ENCODE results near the gene TARS3. TPM values are rescaled to one million over a fixed set of nuclear protein-coding genes. Genes with fewer than 3 reads are reported as not detected.

Gene TARS3
- total and polyA plus RNA-seq, 2 donors (not counting 3 experiments of a cell fraction or from before 2014, with no cell fraction given): 0.91 to 8.2 TPM

DNA sequence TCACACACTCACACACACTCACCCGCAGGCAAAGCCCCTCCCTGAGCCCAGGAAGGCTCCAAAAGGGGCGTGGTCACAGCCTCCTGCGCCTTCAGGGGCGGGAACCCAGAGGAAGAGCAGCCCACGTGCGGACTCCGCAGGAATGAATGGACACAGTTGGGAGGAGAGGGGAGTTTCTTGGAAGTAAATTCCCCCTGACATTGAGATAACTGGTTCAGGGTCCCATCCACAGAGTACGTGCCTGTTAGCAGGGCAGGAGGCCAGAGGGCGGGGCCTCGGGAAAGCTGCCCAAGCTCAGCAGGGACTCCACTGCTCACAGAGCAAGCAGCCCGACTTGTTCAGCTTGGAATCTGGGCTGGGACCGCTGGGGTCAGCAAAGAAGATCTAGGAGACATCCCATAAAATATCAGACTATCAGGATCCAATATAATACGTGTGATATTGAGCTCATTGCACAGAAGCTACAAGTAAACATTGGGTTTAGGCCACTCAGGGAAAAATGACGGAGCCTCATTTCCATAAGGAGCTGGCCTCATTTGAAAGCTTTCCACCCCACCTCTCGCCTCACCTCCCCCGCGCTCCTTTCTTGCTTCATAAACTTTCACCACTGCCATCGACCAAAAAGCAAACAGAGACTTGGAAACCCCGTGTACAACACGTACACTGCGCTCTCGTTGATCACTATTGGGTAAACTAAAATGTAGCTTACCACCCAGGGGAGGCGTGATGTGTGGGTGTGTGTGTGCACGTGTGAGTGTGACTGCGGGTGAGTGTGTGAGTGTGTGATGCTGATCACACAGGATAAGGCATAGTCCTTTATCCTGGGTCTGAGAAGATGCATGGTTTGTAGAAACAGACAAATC, 108.1 kb downstream of the TARS3 start:
- no peak for FAIRE-seq
- no peak overlapping the region for H3K27ac ChIP-seq (ENCODE audit: insufficient read depth, low read depth, low read length)
- no peaks in the 10 kb centered on the region for H3K27me3 ChIP-seq (ENCODE audit: control insufficient read depth in 2 of 2, insufficient read depth in 2 of 2, low read length in 2 of 2)
- no peak for TF ChIP-seq MAX (IDR thresholded peaks at IDR 0.05; ENCODE audit: insufficient read depth, insufficient read length)
- TF ChIP-seq JUN (IDR thresholded peaks at IDR 0.05; ENCODE audit: borderline replicate concordance, insufficient read depth, insufficient read length, low read depth): no peak
- no peak for TF ChIP-seq FOS (IDR thresholded peaks at IDR 0.05; ENCODE audit: borderline replicate concordance, insufficient read depth, low read length)
- no peak for TF ChIP-seq POLR2AphosphoS5 (IDR thresholded peaks at IDR 0.05; ENCODE audit: insufficient read depth, low read depth, low read length)
- no peak for TF ChIP-seq CTCF (IDR thresholded peaks at IDR 0.05; ENCODE audit: extremely low read depth in 1 of 2, insufficient read depth in 1 of 2, low read depth in 1 of 2, low read length in 2 of 2)
- no peak for TF ChIP-seq EZH2 (IDR thresholded peaks at IDR 0.05; ENCODE audit: borderline replicate concordance, low read depth, low read length, severe bottlenecking)
- H3K79me2 ChIP-seq (ENCODE audit: control insufficient read depth, insufficient read depth, low read length): no peaks in the 10 kb centered on the region
- ChIA-PET CTCF (interaction anchor here (0.7 to 2.3 kb wide), 3 partner anchors 26 to 297 kb away, joined by 3 to 7 read pairs (median 4); no protein-coding TSS in a partner anchor), POLR2A (no interaction called here)
- intact Hi-C loops (cut with micrococcal nuclease): no loop called here
- no peaks in the 10 kb centered on the region for H3K4me1 ChIP-seq (ENCODE audit: control insufficient read depth, extremely low read depth, insufficient read depth, low read length)
- no peaks in the 10 kb centered on the region for H3K9me1 ChIP-seq (replicated peaks; ENCODE audit: control insufficient read depth, extremely low read depth, insufficient read depth, low read length)
- no peak overlapping the region for H3K4me3 ChIP-seq (replicated peaks in 1 of 3; ENCODE audit: insufficient read depth in 1 of 3, low read depth in 1 of 3, low read length in 3 of 3)
- H3K9me3 ChIP-seq (replicated peaks; ENCODE audit: control insufficient read depth, insufficient read depth, low read length): no peaks in the 10 kb centered on the region
- no peaks in the 10 kb centered on the region for H3K36me3 ChIP-seq (ENCODE audit: control insufficient read depth in 2 of 2, extremely low read depth in 1 of 2, insufficient read depth in 2 of 2, low read length in 2 of 2)
- BruUV-seq (replicated peaks): no TSS peak
- peak; percentile 11 for DNase-seq (ENCODE audit: low read depth, low spot score)
- H3K4me2 ChIP-seq (ENCODE audit: insufficient read depth, low read length): peak overlapping the region; percentile 4
- dilution Hi-C loops (cut with MboI; ENCODE audit: extremely low pct_ligation_motif_present, low sequenced_read_pairs): no loop called here
- no peak overlapping the region for H3K9ac ChIP-seq (replicated peaks; ENCODE audit: extremely low read depth, insufficient read depth, low read length)
- no peaks in the 10 kb centered on the region for H4K20me1 ChIP-seq (replicated peaks; ENCODE audit: control insufficient read depth, extremely low read depth, insufficient read depth, low read length)
- H2AFZ ChIP-seq (ENCODE audit: low read depth, low read length): peak overlapping the region; percentile 50
